Activated CD4-positive, alpha-beta memory T cell treated with anti-CD3 and anti-CD28 coated beads for 36 hours (primary cell): ENCODE results near the gene GRIP2. TPM values are rescaled to one million over a fixed set of nuclear protein-coding genes. Genes with fewer than 3 reads are reported as not detected.
"Not testable (repeated sequence)": the region's sequence is repeated elsewhere in the genome, so short reads cannot be mapped to it uniquely, and the experiment has no call there.

Experiments used
- CTCF ChIA-PET: fragments of 350-600 bp; sonication (Branson Sonifier 250); formaldehyde crosslinking; loops from one replicate; lab custom pipeline; 2021; ENCODE audit warnings: antibody characterized with exemption, inconsistent platforms; lab: Charles Lee
- POLR2A ChIA-PET: fragments of 350-600 bp; sonication (Branson Sonifier 250); formaldehyde crosslinking; loops from one replicate; lab custom pipeline; 2021; ENCODE audit warnings: antibody characterized with exemption; lab: Charles Lee
- DNase-seq: peaks from one replicate; pipeline ENCODE4 v3.0.0-alpha.2; 2020
- H3K27ac Mint-ChIP-seq: one replicate; pipeline ENCODE4 v1.8.0; 2021; ENCODE audit warnings: mixed read lengths
- H3K27me3 Mint-ChIP-seq: one replicate; pipeline ENCODE4 v1.8.0; 2021; ENCODE audit warnings: mixed read lengths
- H3K36me3 Mint-ChIP-seq: one replicate; pipeline ENCODE4 v1.8.0; 2021; ENCODE audit warnings: mixed read lengths
- H3K4me1 Mint-ChIP-seq: one replicate; pipeline ENCODE4 v1.8.0; 2021; ENCODE audit warnings: low read depth, mixed read lengths
- H3K4me3 Mint-ChIP-seq: one replicate; pipeline ENCODE4 v1.8.0; 2021; ENCODE audit warnings: mild to moderate bottlenecking, mixed read lengths
- H3K9me3 Mint-ChIP-seq: one replicate; pipeline ENCODE4 v1.8.0; 2021; ENCODE audit warnings: mixed read lengths
- intact Hi-C: fragments of 100-400 bp; cut with micrococcal nuclease; formaldehyde crosslinking; loops from one replicate; pipeline ENCODE4 v1.15.1; 2023
- total RNA-seq, 2 experiments: library from RNA; stranded (reverse); gene quantifications; one replicate each; pipeline ENCODE4 v1.2.3, GENCODE V29; 2021

Gene GRIP2
- total RNA-seq, 2 experiments from 2014 or later, result not detected

- peaks cover 3% of the 10 kb centered on the region for H3K4me1 Mint-ChIP-seq
- DNase-seq, result no peak
- CTCF ChIA-PET, result no interaction called here
- H3K27me3 Mint-ChIP-seq, result peaks cover 6% of the 10 kb centered on the region
- H3K9me3 Mint-ChIP-seq, result no peaks in the 10 kb centered on the region
- no peak overlapping the region for H3K4me3 Mint-ChIP-seq
- no peaks in the 10 kb centered on the region for H3K36me3 Mint-ChIP-seq
- POLR2A ChIA-PET, result no interaction called here
- intact Hi-C loops, result no loop called here
- H3K27ac Mint-ChIP-seq, result no peak overlapping the region
Observed at GRCh38 chr3:14523792-14524191, 16.4 kb downstream of the GRIP2 start.

GRCh38 chr3:14522768-14523167 lies 17.4 kb downstream of the GRIP2 start:
- no peak for DNase-seq

GRCh38 chr3:14522129-14522691 lies 17.9 kb downstream of the GRIP2 start:
- Mint-ChIP-seq H3K9me3 (no peaks in the 10 kb centered on the region), H3K27me3 (peaks cover 5% of the 10 kb centered on the region), H3K4me1 (peaks cover 3% of the 10 kb centered on the region), H3K36me3 (no peaks in the 10 kb centered on the region), H3K4me3 (no peak overlapping the region), H3K27ac (no peak overlapping the region)
- CTCF ChIA-PET, result no interaction called here
- no peak for DNase-seq
- intact Hi-C loops, result no loop called here
- POLR2A ChIA-PET, result no interaction called here

More at GRCh38 chr3:14522768-14523167, 17.4 kb downstream of the GRIP2 start:
- H3K4me3 Mint-ChIP-seq, result no peak overlapping the region
- no peaks in the 10 kb centered on the region for H3K9me3 Mint-ChIP-seq
- peaks cover 3% of the 10 kb centered on the region for H3K4me1 Mint-ChIP-seq
- CTCF ChIA-PET, result no interaction called here
- no peaks in the 10 kb centered on the region for H3K36me3 Mint-ChIP-seq
- H3K27me3 Mint-ChIP-seq, result peaks cover 5% of the 10 kb centered on the region
- POLR2A ChIA-PET, result no interaction called here
- no peak overlapping the region for H3K27ac Mint-ChIP-seq
- intact Hi-C loops, result no loop called here

GRCh38 chr3:14521611-14522010 lies 18.5 kb downstream of the GRIP2 start:
- DNase-seq, result no peak
- POLR2A ChIA-PET, result no interaction called here
- Mint-ChIP-seq H3K36me3 (no peaks in the 10 kb centered on the region), H3K4me1 (peaks cover 3% of the 10 kb centered on the region), H3K27me3 (peaks cover 5% of the 10 kb centered on the region), H3K4me3 (no peak overlapping the region), H3K27ac (no peak overlapping the region), H3K9me3 (no peaks in the 10 kb centered on the region)
- CTCF ChIA-PET, result no interaction called here
- intact Hi-C loops, result no loop called here

- peaks cover 5% of the 10 kb centered on the region for H3K27me3 Mint-ChIP-seq
- no peak overlapping the region for H3K27ac Mint-ChIP-seq
- ChIA-PET POLR2A (no interaction called here), CTCF (interaction anchor here (1.7 kb wide), 1 partner anchor 11 kb away, joined by 4 read pairs; no protein-coding TSS in a partner anchor)
- no peak for DNase-seq
- no peaks in the 10 kb centered on the region for H3K4me1 Mint-ChIP-seq
- H3K4me3 Mint-ChIP-seq, result no peak overlapping the region
- H3K36me3 Mint-ChIP-seq, result no peaks in the 10 kb centered on the region
- H3K9me3 Mint-ChIP-seq, result no peaks in the 10 kb centered on the region
- intact Hi-C loops, result no loop called here
Observed at GRCh38 chr3:14520967-14521366, 19.2 kb downstream of the GRIP2 start.

GRCh38 chr3:14520149-14520548 lies 20.0 kb downstream of the GRIP2 start:
- H3K27ac Mint-ChIP-seq, result no peak overlapping the region
- intact Hi-C loops, result no loop called here
- CTCF ChIA-PET, result interaction anchor here (1.7 kb wide), 1 partner anchor 11 kb away, joined by 4 read pairs; no protein-coding TSS in a partner anchor
- no peaks in the 10 kb centered on the region for H3K4me1 Mint-ChIP-seq
- DNase-seq, result no peak
- POLR2A ChIA-PET, result no interaction called here
- H3K36me3 Mint-ChIP-seq, result no peaks in the 10 kb centered on the region
- peaks cover 5% of the 10 kb centered on the region for H3K27me3 Mint-ChIP-seq
- H3K9me3 Mint-ChIP-seq, result no peaks in the 10 kb centered on the region
- H3K4me3 Mint-ChIP-seq, result no peak overlapping the region

GRCh38 chr3:14519406-14519805 lies 20.7 kb downstream of the GRIP2 start:
- ChIA-PET CTCF (interaction anchor here (1.7 kb wide), 1 partner anchor 10 kb away, joined by 4 read pairs; no protein-coding TSS in a partner anchor), POLR2A (no interaction called here)
- H3K27ac Mint-ChIP-seq, result no peak overlapping the region
- H3K4me3 Mint-ChIP-seq, result no peak overlapping the region
- H3K27me3 Mint-ChIP-seq, result peaks cover 5% of the 10 kb centered on the region
- intact Hi-C loops, result no loop called here
- H3K4me1 Mint-ChIP-seq, result no peaks in the 10 kb centered on the region
- no peaks in the 10 kb centered on the region for H3K36me3 Mint-ChIP-seq
- no peaks in the 10 kb centered on the region for H3K9me3 Mint-ChIP-seq
- no peak for DNase-seq

- POLR2A ChIA-PET, result no interaction called here
- H3K27ac Mint-ChIP-seq, result no peak overlapping the region
Observed at GRCh38 chr3:14518893-14519292, 21.2 kb downstream of the GRIP2 start.

GRCh38 chr3:14518432-14518802 lies 21.7 kb downstream of the GRIP2 start:
- H3K4me3 Mint-ChIP-seq, result no peak overlapping the region
- no peak overlapping the region for H3K27ac Mint-ChIP-seq
- no peak for DNase-seq
- POLR2A ChIA-PET, result no interaction called here
- H3K9me3 Mint-ChIP-seq, result no peaks in the 10 kb centered on the region
- no peaks in the 10 kb centered on the region for H3K4me1 Mint-ChIP-seq
- H3K27me3 Mint-ChIP-seq, result peaks cover 5% of the 10 kb centered on the region
- CTCF ChIA-PET, result interaction anchor here (1.1 kb wide), 1 partner anchor 9 kb away, joined by 5 read pairs; no protein-coding TSS in a partner anchor
- intact Hi-C loops, result no loop called here
- no peaks in the 10 kb centered on the region for H3K36me3 Mint-ChIP-seq

More at GRCh38 chr3:14518893-14519292, 21.2 kb downstream of the GRIP2 start:
- Mint-ChIP-seq H3K4me3 (no peak overlapping the region), H3K36me3 (no peaks in the 10 kb centered on the region), H3K27me3 (peaks cover 5% of the 10 kb centered on the region), H3K9me3 (no peaks in the 10 kb centered on the region), H3K4me1 (no peaks in the 10 kb centered on the region)
- CTCF ChIA-PET, result no interaction called here
- peak; percentile 4 for DNase-seq
- intact Hi-C loops, result no loop called here

GRCh38 chr3:14517601-14518431 lies 22.3 kb downstream of the GRIP2 start:
- peak; percentile 4 for DNase-seq
- POLR2A ChIA-PET, result no interaction called here
- CTCF ChIA-PET, result interaction anchor here (1.1 kb wide), 1 partner anchor 8 kb away, joined by 5 read pairs; no protein-coding TSS in a partner anchor
- Mint-ChIP-seq H3K27ac (no peak overlapping the region), H3K4me3 (no peak overlapping the region), H3K4me1 (no peaks in the 10 kb centered on the region), H3K27me3 (peaks cover 3% of the 10 kb centered on the region), H3K9me3 (no peaks in the 10 kb centered on the region), H3K36me3 (no peaks in the 10 kb centered on the region)
- intact Hi-C loops, result no loop called here

GRCh38 chr3:14516738-14517345 lies 23.3 kb downstream of the GRIP2 start:
- no peak for DNase-seq
- no peak overlapping the region for H3K4me3 Mint-ChIP-seq
- ChIA-PET CTCF (no interaction called here), POLR2A (no interaction called here)
- no peaks in the 10 kb centered on the region for H3K36me3 Mint-ChIP-seq
- H3K4me1 Mint-ChIP-seq, result no peaks in the 10 kb centered on the region
- intact Hi-C loops, result no loop called here
- no peak overlapping the region for H3K27ac Mint-ChIP-seq
- H3K9me3 Mint-ChIP-seq, result no peaks in the 10 kb centered on the region
- peaks cover 3% of the 10 kb centered on the region for H3K27me3 Mint-ChIP-seq

GRCh38 chr3:14515526-14515925 lies 24.6 kb downstream of the GRIP2 start:
- H3K9me3 Mint-ChIP-seq, intact Hi-C loops, H3K4me1 Mint-ChIP-seq, DNase-seq, H3K27me3 Mint-ChIP-seq, CTCF ChIA-PET, H3K27ac Mint-ChIP-seq, H3K4me3 Mint-ChIP-seq, H3K36me3 Mint-ChIP-seq, POLR2A ChIA-PET: not testable (repeated sequence)
